H7 (cell line): Measurements from ENCODE around the gene HPD. TPM values are rescaled to one million over a fixed set of nuclear protein-coding genes. Genes with fewer than 3 reads are reported as not detected.

Source experiments
- DNase-seq: peaks from one replicate; pipeline ENCODE4 v3.0.0; 2012
- H3K27me3 ChIP-seq: 2 replicates; pipeline ENCODE4 v1.6.0; 2011; ENCODE audit warnings: mild to moderate bottlenecking, low read length; ENCODE audit not compliant: control insufficient read depth, insufficient read depth
- H3K36me3 ChIP-seq: replicated peaks from 2 replicates; pipeline ENCODE4 v1.5.1; 2011; ENCODE audit warnings: low read length; ENCODE audit not compliant: control insufficient read depth, insufficient read depth
- H3K4me3 ChIP-seq: 2 replicates; pipeline ENCODE4 v1.5.1; 2011; ENCODE audit warnings: low read depth, mild to moderate bottlenecking, control low read depth, low read length, moderate library complexity; ENCODE audit not compliant: insufficient read depth
- total RNA-seq: library from RNA; depleted of rRNA; stranded (reverse); fragments of >200 nt; shearing (Covaris generic); gene quantifications from 2 replicates; pipeline ENCODE4 v1.2.3, GENCODE V29; 2014

HPD gene
- total RNA-seq, 1 experiment from 2014 or later: 0.80 TPM

DNA sequence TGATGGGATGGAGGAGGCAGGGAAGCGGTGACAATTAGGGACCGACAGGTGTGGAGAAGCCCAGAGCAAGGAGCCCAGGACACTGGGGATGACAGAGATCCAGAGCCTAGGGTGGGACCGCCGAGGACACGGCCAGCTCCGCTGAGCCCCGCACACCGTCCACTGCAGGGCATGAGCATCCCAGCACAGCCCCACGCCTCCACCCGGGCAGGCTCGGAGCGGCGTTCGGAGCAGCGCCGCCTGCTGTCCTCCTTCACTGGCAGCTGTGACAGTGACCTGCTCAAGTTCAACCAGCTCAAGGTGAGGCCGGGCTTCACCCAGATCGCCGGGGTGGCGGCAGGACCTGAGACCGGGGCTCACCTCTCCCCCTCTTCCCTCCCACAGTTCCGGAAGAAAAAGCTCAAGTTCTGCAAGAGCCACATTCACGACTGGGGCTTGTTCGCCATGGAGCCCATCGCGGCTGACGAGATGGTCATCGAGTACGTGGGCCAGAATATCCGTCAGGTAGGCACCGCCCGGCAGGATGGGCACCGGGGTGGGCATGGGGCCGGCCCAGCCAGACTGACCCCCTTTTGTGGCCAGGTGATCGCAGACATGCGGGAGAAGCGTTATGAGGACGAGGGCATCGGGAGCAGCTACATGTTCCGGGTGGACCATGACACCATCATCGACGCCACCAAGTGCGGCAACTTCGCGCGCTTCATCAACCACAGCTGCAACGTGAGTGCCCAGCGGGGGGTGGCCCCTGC, 31.1 kb downstream of the HPD start:
- Histone ChIP-seq H3K27me3 (no peaks in the 10 kb centered on the region), H3K4me3 (no peak overlapping the region), H3K36me3 (peaks cover 15% of the 10 kb centered on the region)
- DNase-seq: peak; percentile 65

GRCh38 chr12:121826318-121827150, 32.1 kb downstream of the HPD start:
- Histone ChIP-seq H3K36me3 (peaks cover 18% of the 10 kb centered on the region), H3K27me3 (no peaks in the 10 kb centered on the region), H3K4me3 (no peak overlapping the region)
- no peak for DNase-seq

DNA sequence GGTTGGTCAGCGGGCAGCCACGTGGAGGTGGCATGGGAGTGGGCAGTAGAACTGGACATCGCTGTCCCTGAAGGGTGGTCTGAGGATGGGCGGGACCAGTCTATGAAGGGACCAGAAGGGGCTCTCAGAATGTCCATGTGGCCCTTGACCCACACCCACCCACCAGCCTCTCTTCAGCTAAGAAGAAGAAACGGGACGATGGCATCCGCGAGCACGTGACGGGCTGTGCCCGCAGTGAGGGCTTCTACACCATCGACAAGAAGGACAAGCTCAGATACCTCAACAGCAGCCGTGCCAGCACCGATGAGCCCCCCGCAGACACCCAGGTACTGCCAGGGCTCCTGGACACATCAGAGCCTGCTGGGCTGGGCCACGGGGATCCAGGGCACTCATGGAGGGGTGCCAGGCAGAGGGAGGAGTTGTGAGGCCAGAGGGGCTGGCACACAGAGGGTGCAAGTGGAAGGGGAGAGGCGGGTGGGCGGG, 33.6 kb downstream of the HPD start:
- no peaks in the 10 kb centered on the region for H3K27me3 ChIP-seq
- no peak overlapping the region for H3K4me3 ChIP-seq
- H3K36me3 ChIP-seq: peaks cover 22% of the 10 kb centered on the region
- no peak for DNase-seq

DNA sequence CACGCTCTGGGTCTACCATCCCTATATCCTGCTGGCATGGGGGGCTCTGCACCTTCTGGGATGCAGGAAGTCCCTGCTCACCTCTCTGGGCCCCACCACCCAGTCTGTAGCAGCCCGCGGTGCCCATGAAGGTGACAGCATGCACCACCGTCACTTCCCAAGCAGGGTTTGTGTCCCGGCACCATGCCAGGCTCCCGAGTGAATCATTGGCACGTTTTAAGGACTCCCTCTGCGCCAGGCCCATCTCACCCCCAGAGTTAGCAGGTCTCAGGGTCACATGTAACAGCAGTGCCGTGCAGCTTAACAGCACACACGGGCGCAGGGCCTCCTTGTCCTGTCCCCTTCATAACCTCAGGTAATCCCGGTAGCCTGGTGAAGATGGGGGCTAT, 34.9 kb downstream of the HPD start:
- no peak for DNase-seq

GRCh38 chr12:121823101-121823726, 35.4 kb downstream of the HPD start:
- H3K27me3 ChIP-seq: no peaks in the 10 kb centered on the region
- no peak overlapping the region for H3K4me3 ChIP-seq
- peaks cover 24% of the 10 kb centered on the region for H3K36me3 ChIP-seq
- DNase-seq: peak; percentile 77

More for the DNA sequence above, 34.9 kb downstream of the HPD start:
- H3K27me3 ChIP-seq: no peaks in the 10 kb centered on the region
- H3K36me3 ChIP-seq: peaks cover 24% of the 10 kb centered on the region
- no peak overlapping the region for H3K4me3 ChIP-seq

GRCh38 chr12:121822393-121823100, 36.1 kb downstream of the HPD start:
- no peak for DNase-seq
- Histone ChIP-seq H3K4me3 (no peak overlapping the region), H3K27me3 (no peaks in the 10 kb centered on the region), H3K36me3 (peaks cover 26% of the 10 kb centered on the region)

GRCh38 chr12:121820056-121820455, 38.6 kb downstream of the HPD start:
- no peak for DNase-seq
- no peak overlapping the region for H3K4me3 ChIP-seq
- peaks cover 31% of the 10 kb centered on the region for H3K36me3 ChIP-seq
- H3K27me3 ChIP-seq: no peaks in the 10 kb centered on the region

GRCh38 chr12:121819212-121819949, 39.3 kb downstream of the HPD start:
- H3K4me3 ChIP-seq: no peak overlapping the region
- no peaks in the 10 kb centered on the region for H3K27me3 ChIP-seq
- H3K36me3 ChIP-seq: peaks cover 31% of the 10 kb centered on the region
- DNase-seq: no peak

DNA sequence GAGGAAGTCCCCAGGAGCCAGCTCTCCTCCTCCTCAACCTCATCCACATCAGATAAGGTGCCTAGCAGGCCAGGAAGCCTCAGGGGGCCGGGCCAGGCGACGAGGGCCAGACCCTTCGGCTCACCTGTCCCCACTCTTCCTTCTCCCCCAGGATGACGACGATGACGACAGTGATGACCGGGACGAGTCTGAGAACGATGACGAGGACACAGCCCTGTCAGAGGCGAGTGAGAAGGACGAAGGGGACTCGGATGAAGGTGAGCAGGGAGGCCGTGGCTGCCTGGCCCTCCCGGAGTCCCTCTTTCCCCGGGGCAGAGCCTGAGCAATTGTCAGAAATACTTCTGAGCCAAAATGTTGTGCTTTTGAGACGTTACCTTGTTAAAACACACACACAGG, 41.0 kb downstream of the HPD start:
- Histone ChIP-seq H3K27me3 (no peaks in the 10 kb centered on the region), H3K4me3 (no peak overlapping the region), H3K36me3 (peaks cover 24% of the 10 kb centered on the region)
- DNase-seq: no peak

DNA sequence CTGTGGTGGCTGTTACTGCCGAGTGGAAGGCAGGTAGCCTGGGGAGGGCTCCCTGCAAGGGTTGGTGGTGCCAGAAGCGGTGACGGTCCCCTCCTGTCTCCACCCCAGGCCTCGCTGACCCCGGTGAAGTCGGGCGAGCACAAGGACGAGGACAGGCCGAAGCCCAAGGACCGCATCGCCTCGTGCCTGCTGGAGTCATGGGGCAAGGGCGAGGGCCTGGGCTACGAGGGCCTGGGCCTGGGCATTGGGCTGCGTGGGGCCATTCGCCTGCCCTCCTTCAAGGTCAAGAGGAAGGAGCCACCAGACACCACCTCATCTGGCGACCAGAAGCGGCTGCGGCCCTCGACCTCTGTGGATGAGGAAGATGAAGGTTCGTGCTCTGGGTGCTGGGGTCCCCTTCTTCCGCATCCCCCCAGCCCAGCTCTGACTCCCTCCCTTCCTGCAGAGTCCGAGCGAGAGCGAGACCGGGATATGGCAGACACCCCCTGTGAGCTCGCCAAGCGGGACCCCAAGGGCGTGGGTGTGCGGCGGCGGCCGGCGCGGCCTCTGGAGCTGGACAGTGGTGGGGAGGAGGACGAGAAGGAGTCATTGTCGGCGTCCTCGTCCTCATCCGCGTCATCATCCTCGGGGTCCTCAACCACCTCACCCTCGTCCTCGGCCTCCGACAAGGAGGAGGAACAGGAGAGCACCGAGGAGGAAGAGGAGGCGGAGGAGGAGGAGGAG, 41.6 kb downstream of the HPD start:
- Histone ChIP-seq H3K27me3 (no peaks in the 10 kb centered on the region), H3K4me3 (no peak overlapping the region), H3K36me3 (peaks cover 21% of the 10 kb centered on the region)
- no peak for DNase-seq

DNA sequence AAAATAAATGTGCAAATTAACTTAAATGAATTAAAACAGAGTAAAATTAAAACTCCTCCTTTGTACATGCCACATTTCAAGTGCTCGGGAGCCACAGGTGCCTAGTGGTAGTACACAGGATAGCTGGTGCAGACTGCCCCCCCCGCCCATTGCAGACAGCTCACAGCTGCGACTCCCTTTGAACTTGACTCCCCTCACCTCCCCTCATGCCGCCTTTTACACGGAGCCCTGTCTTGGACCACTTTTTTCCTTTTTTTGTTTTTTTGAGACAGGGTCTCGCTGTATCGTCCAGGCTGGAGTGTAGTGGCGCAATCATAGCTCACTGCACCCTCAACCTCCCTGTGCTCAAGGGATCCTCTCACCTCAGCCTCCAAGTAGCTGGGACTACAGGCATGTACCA, 43.4 kb downstream of the HPD start:
- H3K4me3 ChIP-seq: no peak overlapping the region
- no peak for DNase-seq
- H3K27me3 ChIP-seq: no peaks in the 10 kb centered on the region
- peaks cover 21% of the 10 kb centered on the region for H3K36me3 ChIP-seq

- Histone ChIP-seq H3K4me3 (no peak overlapping the region), H3K27me3 (no peaks in the 10 kb centered on the region), H3K36me3 (peaks cover 15% of the 10 kb centered on the region)
- peak; percentile 48 for DNase-seq
Observed at GRCh38 chr12:121814429-121815119, 44.1 kb downstream of the HPD start.

- peaks cover 17% of the 10 kb centered on the region for H3K36me3 ChIP-seq
- H3K27me3 ChIP-seq: no peaks in the 10 kb centered on the region
- no peak overlapping the region for H3K4me3 ChIP-seq
- no peak for DNase-seq
Observed at GRCh38 chr12:121813951-121814350, 44.7 kb downstream of the HPD start.
